Left colon (tissue), 2 donors: ENCODE data around the gene VAC14. TPM values are rescaled to one million over a fixed set of nuclear protein-coding genes. Genes with fewer than 3 reads are reported as not detected.

Source experiments
- ATAC-seq: fragments of 200-7000 bp; cut with Tn5 transposase; one replicate; pipeline ENCODE4 v1.9.1; 2020; ENCODE audit warnings: mild to moderate bottlenecking, moderate library complexity
- DNase-seq, 2 donors: peaks; one replicate each; pipeline ENCODE4 v3.0.0-alpha.2; 2020
- intact Hi-C, 2 donors: fragments of 100-400 bp; cut with DNase I in 1 of 2; cut with micrococcal nuclease in 1 of 2; formaldehyde crosslinking; loops; one replicate each; pipeline versions ENCODE4 v1.11.2 to v1.14.0; 2022; cut with DNase I, micrococcal nuclease
- total RNA-seq, 2 donors: library from RNA; stranded (reverse); fragmentation: NEBNext Ultra II Directional; extraction: Animal tissue kit (Norgen Biotek cat#: 25700); gene quantifications; one replicate each; pipeline ENCODE4 v1.2.1, GENCODE V29; 2021
- donor health status: DM: no; HTN: no; CAD: no.
- donor health status: DM: yes; HTN: yes; CAD: no.

The VAC14 gene
- total RNA-seq, 2 donors from 2014 or later: 26.9 to 32.1 TPM

DNA sequence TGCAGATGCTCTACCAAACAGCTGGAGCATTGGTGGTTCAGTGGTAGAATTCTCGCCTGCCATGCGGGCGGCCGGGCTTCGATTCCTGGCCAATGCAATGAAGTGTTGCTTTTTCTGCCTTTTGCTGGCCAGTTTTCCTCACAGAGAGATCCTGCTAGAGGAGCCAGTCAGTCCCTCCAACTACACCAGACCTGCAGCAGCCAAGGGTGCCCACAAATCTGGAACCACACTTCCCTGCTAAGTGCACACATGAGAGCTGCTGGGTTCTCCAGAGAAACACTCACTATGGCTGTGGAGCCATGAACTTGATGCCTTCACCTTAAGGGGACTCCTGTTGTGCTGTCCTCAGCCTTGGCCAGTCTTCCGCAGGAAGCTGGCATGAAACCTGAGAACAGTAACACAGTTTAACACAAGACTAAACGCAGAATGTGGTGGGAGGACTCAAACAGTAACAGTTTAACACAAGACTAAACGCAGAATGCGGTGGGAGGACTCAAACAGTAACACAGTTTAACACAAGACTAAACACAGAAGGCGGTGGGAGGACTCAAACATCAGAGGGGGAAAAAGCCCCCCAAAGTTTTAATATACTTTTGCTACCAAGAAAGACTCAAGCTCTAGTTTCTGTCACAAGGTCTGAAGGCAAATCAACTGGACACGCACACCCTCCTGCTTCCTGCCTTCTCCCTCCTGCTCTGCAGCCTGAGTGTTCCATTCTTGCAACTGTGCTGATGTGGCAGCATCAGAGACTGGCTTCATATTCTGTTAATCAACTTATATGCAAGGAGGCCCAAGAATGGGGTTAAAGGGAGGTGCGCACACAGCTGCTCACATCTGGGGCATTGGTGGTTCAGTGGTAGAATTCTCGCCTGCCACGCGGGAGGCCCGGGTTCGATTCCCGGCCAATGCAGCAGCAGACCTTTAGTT, 12.0 kb downstream of the VAC14 start:
- intact Hi-C loops: no loop called here
- ATAC-seq (no peak), DNase-seq (no peak)

DNA sequence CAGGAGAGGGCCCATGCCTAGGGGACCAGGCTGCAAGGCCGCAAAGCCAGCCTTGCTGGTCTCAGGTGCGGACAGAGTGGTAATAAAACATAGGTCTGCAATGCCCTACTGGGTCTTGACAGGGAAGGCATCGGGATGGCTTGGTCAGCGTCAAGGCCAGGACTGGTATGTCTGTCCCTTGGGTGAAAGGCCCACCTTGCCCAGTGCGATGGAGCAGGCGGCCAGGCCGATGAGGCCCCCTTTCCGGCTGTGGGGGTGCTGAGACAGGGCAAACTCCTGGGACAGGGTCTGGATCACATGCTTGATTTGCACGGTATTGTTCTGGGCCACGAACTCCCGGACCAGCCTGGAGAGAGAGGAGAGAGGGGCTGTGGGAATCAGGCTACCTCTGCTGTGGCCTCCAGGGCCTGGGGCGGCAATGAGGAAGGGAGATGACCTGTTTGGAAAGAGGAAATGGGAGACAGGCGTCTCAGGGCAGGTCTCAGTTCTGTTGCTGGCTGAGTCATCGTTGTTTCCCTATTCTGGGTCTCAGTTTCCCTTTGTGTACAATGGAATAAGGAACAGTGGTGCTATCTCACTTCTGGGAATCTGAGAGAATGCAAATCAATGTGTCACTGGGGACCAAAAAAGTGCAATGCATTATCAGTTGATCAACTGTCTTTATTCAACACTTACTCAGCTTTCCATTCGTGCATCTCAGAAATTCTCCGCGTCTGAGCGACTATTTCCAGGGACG, 14.8 kb downstream of the VAC14 start:
- intact Hi-C loops: no loop called here
- ATAC-seq: no peak
- DNase-seq: no peak

DNA sequence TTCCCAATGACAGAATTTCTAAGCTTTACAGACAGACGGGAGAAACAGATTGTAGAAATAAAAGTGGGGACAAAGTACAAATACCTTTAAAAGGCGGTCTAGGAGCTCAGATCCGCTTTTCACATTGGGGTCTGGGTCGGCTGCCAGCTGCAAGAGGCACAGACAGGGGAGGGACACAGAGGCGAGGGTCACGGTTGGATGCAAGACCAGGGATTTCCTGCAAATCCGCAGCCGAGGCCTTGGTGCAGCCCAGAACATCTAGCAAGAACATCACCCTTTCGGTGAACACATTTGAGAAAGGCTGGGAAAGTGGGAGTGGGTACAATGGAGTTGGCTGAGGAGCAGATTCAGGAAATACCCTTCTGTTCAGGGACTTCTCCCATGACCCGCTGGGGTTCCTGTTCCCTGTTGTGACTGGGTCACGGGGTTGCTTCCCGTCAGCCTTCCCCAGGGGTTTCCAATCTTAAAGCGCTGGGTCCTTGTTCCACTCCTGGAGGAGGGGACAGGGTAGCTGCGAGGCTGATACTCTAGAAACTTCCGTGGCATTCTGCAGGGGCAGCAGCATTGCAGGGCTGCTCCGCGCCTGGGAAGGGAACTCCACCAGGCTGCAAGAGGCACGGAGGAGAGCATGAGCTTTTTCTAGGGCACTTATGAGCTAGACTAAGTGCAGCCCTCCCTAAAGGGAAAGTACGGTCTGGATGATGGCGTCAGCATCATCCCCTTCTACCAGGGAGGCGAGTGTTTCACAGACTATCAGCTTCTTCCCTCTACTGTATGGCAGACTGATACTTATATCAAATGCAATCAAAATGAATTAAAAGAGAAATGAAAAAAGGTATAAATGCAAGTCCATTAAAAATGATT, 16.0 kb downstream of the VAC14 start:
- intact Hi-C loops: no loop called here
- ATAC-seq (no peak), DNase-seq (no peak)

DNA sequence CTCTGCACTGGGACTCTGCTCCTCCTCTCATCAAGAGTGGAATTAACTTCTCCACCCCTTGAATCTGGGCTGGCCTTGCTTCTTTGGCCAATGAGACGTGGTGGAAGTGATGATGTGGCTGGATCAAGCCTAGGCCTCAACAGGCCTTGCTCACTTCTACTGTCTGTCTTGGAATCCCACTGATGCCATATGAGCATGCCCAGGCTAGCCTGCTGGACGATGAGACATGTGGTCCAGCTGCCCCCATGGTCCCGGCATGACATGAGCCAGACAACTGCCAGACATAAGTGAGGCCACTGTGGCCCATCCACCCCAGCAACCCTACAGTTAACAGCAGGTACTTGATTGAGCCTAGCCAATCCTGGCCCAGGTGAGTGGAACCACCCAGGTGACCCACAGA, 18.7 kb downstream of the VAC14 start:
- DNase-seq: no peak
- intact Hi-C loops: no loop called here
- ATAC-seq: no peak

DNA sequence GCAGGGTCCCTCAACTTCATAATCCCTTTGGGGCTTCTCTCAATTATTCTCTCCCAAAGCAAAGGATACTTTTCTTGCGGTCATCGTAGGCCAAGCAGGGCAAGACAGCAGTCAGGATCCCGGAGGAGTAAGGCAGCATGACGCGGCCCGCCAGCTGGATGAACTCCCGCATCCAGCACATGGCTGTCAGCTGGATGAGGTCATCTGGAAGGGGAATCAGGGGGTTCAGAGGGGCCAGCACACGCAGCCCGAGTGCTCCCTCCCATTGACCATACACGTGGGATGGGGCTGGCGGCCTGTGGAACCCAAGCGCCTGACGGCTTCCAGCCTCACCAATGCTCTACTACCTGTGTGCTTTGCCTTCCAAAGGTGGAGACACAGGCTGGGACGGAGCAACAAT, 19.2 kb downstream of the VAC14 start:
- intact Hi-C loops: no loop called here
- DNase-seq: no peak
- ATAC-seq: no peak

DNA sequence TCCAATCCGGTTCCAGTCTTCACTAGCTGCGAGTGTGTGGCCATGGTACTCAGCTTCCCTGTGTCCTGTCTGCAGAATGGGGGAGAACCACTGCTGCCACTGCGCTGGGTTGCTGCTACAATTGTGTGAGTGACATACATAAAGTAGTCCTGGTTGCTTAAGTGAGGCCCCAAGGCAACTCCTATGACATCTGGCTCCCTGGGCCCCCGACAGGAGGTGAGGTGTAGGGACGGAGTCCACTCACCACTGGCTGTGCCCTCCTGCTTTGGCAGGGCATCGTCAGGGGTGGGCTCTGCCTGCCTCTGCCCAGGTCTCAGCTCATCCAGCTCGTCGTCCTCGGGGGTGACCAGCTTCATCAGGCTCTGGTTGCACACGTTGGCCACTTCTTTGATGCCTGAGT, 20.4 kb downstream of the VAC14 start:
- no peak for DNase-seq
- intact Hi-C loops: no loop called here
- ATAC-seq: no peak

DNA sequence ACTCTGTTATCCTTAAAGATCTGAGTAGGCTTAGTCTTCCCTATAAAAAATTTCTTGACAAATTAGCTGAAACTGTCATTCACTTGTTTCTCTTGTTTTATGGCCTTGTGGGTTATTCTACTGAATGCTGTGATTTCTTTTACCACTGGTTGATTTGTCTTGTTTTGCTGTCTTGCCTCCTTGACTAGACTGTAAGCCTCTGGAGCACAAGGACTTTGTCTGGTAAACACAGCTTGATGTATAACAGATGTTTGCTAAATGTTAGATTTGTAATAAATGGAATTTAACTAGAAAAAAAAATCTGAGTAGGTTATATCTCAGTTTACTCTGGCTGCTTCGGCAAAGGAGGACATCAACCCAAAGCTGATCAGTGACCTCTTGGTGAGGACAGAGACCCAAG, 21.6 kb downstream of the VAC14 start:
- intact Hi-C loops: no loop called here
- ATAC-seq (no peak), DNase-seq (no peak)

DNA sequence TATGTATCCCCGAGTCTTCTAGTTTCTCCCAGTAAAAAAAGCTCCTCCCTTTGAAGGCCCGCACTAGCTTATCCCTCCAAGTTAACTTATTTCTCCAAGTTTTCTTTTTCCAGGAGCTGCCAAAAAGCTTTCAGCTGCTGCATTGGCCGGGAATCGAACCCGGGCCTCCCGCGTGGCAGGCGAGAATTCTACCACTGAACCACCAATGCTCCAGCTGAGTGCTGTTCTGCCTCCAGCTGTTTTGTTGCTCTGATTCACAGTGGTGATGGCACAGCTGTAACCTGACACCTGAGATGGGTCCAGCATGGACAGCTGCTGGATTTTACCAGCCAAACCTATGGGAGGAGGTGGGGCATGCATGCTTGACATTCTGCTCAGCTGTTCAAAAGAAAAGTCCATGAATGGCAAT, 22.1 kb downstream of the VAC14 start:
- intact Hi-C loops: no loop called here
- ATAC-seq (no peak), DNase-seq (peak in 1 of 2 donors; percentile 21)

DNA sequence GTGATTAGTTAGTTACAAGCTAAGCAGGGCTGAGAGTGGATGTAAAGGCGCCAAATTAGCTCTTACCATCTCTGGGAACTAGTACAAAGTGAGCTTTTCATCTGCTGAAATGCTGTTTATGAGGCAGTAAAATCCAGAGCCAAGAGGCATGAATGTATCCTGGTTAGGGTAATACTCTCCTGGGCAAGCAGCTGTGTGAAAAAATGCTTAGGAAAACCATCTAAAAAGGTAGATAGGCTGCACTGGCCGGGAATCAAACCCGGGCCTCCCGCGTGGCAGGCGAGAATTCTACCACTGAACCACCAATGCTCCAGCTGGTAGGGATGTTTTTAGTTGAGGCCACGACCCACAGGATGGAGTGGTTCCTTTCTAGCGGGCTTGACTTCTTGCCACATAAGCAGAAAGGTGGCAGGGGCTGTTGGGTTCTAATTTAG, 23.0 kb downstream of the VAC14 start:
- intact Hi-C loops: no loop called here
- DNase-seq (no peak), ATAC-seq (no peak)

DNA sequence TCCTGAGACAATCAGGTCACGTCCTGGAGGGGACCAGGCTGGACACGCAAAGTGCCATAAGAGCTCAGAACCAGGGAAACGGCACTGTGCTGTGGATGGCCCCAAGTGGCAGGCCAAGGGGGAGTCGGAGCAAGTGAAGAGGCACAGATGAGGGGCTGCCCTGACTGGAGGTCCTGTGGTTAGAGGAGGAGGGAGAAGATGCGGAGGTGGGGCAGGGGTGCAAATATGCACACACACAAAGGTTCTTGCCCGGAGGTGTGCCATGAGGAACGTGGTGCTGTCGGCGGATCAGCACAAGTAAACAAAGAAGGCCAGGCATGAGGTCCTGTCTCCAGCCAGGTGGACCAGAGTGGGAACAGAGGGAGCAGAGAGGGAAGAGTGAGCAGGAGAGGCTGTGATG, 23.5 kb downstream of the VAC14 start:
- intact Hi-C loops: no loop called here
- no peak for DNase-seq
- no peak for ATAC-seq

DNA sequence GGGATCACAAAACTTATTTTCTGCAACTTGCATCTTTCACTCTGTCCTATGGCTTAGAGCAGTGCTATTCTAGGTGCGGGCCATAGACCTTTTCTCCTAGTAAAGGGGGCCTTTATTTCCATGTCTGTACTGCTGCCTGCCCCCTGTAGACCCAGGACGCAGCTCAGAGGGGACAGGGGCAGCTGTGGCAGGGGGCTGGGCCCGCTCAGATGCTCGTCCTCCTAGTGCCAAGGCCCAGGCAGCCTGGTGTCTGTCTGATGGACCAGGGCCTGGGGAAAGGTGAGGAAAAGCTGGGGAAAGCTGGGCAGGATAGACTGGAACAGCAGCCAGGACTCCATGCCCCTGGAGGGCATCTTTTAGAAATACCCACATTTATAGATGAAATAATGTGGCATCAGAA, 25.6 kb downstream of the VAC14 start:
- intact Hi-C loops: no loop called here
- DNase-seq (no peak), ATAC-seq (no peak)

DNA sequence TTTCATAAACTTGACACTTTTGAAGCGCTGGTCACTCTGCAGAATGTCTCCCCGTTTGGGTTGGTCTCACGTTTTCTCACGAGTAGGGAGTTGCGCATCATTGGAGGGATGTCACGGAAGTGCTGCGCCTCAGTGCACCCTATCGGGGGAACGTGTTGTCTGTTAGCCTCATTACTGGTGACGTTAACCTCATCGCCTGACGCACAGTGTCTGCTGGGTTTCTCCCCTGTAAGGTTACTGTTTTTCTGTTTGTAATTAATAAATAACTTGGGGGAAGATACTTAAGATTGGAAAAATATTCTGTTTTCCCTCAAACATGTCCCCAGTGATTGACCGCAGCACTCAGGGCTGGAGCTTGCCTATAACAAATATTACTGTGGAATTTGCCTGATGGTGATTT, 26.7 kb downstream of the VAC14 start:
- intact Hi-C loops: loop anchor here in 1 of 2 donors (5.0 kb wide), 1 partner anchor 97 kb away; no protein-coding TSS in a partner anchor
- ATAC-seq: no peak
- no peak for DNase-seq

DNA sequence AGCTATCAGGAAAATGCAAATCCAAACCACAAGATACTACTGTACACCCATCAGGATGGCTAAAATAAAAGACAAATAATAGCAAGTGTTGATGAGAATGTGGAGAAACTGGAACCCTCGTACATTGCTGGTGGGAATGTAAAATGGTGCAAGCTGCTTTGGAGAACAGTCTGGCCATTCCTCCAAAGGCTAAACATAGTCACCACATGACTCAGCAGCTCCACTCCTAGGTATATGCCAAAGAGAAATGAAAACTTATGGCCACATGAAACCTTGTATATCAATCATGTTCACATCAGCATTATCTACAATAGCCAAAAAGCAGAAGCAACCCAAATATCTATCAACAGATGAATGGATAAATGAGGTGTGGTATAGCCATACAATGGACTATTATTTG, 28.5 kb downstream of the VAC14 start:
- intact Hi-C loops: loop anchor here in 1 of 2 donors (5.0 kb wide), 1 partner anchor 95 kb away; no protein-coding TSS in a partner anchor
- DNase-seq: no peak
- ATAC-seq: no peak

DNA sequence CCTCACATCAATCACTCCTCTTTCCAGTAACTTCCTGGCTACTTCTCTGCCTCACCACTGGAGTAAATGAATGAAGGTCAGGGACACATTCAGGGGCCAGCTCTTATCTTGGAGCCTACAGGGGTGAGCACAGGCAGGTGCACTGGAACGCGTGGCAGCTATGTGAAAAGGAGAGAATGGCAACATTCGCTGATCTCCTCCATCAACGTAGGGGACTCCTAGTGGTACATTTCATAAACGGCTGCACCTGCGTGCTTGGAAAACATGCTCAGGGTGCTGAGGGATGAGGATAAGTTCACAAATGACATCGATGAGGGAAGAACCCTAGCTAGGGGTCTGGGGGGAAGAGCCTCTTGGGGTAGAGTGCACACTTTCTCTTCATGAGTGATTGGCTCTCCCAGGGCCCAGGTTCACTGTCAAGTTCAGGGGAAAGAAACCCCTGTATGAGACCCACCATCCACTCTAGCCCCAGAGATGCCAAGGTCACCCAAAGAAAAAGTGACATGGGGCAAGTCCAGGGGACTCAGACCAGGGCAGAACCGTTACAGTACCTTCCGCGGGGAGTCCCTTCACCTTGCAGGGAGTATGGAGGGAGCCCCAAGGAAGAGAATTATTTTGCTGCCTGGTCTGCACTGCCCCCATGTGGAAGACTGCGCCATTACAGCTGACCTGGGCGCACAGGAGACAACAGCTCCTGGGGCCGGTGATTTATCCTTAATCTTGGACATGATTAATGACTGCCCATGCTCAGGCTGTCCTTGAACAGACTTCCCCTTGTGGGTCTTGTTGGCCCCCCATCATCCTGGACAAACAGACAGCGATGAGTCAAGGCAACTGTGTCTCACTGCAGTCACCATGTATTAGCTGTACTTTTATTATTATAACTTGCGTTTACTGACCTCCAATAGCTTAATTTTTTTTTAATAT, 30.1 kb downstream of the VAC14 start:
- intact Hi-C loops: loop anchor here in 1 of 2 donors (5.0 kb wide), 1 partner anchor 94 kb away; no protein-coding TSS in a partner anchor
- ATAC-seq: peak; percentile 79
- DNase-seq: peak; percentile 36 to 57

DNA sequence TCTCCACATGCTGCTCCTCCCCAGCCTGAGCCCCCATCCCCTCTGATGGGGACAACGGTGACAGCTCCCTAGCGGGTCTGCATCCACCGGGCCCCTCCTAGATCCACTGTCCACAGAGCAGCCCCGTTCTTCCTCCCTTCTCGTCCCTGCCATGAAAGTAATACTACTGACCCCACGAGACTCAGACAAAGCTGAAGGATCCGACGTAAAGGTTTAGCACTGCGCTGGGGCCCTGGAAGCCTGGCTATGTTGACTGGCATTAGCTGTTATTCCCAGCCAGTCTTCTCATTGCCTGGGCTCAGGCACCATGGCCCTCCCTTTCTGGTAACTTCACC, 30.7 kb downstream of the VAC14 start:
- DNase-seq (no peak), ATAC-seq (no peak)
- intact Hi-C loops: loop anchor here in 1 of 2 donors (5.0 kb wide), 1 partner anchor 93 kb away; no protein-coding TSS in a partner anchor

DNA sequence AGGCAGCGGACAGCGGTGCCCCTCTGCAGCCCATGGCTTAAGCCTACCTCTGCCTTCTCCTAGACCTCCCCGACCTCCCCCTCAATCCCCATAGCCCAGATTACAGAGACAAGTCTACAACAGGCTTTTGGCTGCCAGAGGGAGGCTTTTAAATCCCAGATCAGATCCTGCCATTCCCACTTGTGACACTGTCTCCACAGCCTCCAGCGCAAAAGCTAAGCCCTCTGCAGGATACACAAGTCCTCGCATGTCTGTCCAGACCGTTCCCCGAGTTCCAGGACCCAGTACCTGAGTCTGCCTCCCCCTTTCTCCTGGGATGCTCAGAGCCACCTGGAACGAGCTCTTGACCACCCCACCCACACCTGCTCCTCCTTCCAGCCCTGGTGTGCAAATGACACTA, 31.2 kb downstream of the VAC14 start:
- intact Hi-C loops: loop anchor here (5.0 to 10.0 kb wide), 2 partner anchors 92 to 95 kb away; no protein-coding TSS in a partner anchor
- no peak for DNase-seq

DNA sequence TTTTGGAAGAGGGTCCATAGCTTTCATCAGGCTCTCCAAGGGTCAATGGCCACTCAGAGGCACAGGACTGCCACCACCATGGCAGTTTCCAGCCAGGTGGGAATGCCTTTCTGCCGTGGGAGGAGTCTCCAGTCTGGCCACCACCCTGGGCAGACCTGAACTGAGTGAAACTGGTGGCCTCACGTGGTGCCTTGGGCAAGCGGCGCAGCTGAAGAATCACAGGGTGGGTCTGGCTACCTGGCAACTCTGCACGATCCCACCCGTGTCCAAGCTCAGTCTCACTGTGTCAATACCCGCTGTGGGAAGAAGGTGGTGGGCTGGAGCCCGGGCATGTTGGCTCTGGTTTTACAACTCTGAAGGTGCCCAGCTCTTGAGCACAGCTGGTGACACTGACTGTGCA, 31.8 kb downstream of the VAC14 start:
- intact Hi-C loops: loop anchor here in 1 of 2 donors (10.0 kb wide), 1 partner anchor 94 kb away; no protein-coding TSS in a partner anchor
- ATAC-seq (no peak), DNase-seq (no peak)

More for the DNA sequence above, 31.2 kb downstream of the VAC14 start:
- ATAC-seq: no peak

DNA sequence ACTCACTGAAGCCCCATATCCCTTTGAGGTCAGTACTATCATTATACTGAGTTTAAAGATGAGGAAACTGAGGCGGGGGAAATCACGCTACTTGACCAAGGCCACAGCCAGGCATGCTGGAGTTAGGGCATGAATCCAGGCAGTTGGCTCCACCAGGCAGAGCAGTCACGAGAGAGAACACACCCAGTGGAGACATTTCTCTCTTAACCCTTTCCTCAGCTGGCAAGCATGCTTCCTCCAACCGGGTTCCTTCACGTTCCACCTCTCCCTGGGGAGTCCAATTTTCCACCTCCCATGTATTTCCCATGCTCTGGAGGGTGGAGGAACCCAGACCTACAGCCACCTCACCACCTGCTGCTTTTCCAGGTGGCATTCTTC, 32.8 kb downstream of the VAC14 start:
- DNase-seq: no peak
- peak; percentile 38 for ATAC-seq
- intact Hi-C loops: loop anchor here in 1 of 2 donors (10.0 kb wide), 1 partner anchor 93 kb away; no protein-coding TSS in a partner anchor
